GM19397 (cell line): ENCODE results near the gene ERVFRD-1.
A peak's percentile ranks its signal among the peaks of the same experiment; 100 is the strongest.

Source experiments
- ATAC-seq: cut with Tn5 transposase; IDR thresholded peaks from one replicate; pipeline ENCODE4 v1.9.1; 2021; ENCODE audit warnings: mild to moderate bottlenecking, moderate library complexity; ENCODE audit not compliant: unreplicated experiment

ERVFRD-1 gene, protein sequence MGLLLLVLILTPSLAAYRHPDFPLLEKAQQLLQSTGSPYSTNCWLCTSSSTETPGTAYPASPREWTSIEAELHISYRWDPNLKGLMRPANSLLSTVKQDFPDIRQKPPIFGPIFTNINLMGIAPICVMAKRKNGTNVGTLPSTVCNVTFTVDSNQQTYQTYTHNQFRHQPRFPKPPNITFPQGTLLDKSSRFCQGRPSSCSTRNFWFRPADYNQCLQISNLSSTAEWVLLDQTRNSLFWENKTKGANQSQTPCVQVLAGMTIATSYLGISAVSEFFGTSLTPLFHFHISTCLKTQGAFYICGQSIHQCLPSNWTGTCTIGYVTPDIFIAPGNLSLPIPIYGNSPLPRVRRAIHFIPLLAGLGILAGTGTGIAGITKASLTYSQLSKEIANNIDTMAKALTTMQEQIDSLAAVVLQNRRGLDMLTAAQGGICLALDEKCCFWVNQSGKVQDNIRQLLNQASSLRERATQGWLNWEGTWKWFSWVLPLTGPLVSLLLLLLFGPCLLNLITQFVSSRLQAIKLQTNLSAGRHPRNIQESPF

DNA sequence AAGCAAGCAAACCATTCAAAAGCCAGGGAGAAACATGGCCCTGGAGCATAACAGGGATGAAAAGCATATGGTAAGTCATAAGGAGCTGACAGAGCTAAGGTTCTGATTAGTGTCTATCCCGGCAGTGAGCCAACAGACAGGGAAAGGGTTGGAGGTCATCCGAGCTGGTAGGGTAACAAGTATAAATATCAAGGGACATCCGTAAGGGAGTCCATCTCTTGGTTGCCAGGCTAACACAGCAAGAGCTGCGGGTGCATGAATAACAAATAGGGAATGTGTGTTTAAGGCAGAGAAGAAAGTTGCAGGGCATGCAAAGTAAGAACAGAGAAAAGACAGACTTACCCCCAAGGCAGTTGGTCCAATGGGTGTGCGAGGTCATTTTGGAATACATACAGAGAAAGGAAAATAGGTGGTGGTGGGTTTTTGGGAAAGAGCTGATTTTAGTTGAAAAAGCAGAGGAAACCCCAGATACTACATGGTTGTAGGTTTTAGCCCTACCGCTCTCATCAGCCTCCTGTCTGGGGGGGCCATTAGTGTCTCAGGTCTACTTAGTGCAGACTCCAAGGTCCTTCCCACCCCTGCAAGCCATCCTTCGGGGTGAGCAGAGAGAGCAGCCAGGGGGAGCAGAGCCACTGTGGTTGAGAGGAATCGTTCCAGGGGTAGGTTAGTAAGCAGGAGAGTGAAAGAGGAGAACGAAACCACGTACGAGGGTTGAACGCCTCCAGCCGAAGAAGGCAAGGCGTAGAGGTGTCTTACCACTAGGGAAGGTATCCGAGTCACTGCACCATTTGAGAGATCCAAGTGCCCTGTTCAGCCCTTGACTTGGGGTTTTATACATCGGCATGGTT, at the start of gene ERVFRD-1:
Gene ERVFRD-1, minus strand, starts transcription at position 805 of the 848 bp plus-strand sequence. CDS start 6,415 bp downstream, outside the sequence.
- no peak for ATAC-seq

DNA sequence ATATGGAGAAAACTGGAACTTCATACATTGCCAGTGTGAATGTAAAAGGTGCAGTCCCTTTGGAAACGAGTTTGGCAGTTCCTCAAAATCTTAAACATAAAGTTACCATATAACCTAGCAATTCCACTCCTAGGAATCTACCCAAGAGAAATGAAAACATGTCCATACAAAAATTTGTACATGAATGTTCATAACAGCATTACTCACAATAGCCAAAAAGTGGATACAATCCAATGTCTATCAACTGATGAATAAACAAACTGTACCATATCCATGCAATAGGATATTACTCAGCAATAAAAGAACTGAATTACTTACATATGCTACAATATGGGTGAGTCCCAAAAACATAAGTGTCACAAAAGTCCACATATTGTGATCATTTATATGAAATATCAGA, 48.7 kb upstream of the ERVFRD-1 start:
- ATAC-seq, result no peak

DNA sequence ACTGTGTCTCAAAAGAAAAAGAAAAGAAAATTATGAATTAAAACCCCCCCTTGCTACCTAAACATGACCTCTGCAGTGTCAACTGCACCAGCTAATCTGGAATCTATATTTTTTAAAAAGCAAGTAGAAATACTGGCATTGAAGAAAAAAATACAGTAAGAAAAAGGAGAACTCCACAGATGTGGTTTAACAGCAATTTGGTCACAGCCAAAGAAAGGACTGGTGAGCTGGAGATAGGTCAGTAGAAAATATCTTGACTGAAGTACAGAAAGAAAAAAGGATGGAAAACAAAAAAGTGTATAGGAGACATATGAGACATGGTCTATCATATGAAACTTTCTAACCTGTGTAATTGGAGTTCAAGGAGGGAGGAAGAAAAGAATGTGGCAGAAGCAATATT, 44.1 kb upstream of the ERVFRD-1 start:
- no peak for ATAC-seq

DNA sequence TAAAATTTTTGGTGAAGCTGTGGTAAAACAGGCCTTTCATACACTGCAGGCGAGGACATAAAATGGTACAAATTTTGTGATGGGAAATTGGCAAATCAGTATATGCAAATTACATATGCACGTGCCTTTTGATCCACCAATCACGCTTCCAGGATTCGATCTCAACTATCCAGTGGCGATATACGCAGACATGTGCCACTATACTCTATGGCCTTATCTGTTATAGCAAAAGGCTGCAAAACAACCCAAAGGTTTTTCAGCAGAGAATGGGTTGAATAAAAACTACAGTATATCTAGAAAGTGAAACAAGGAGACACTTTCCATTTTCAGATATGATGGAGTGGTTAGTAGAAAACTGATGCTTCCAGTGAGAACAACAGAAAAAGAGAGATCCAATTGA, 41.9 kb upstream of the ERVFRD-1 start:
- ATAC-seq, result no peak

DNA sequence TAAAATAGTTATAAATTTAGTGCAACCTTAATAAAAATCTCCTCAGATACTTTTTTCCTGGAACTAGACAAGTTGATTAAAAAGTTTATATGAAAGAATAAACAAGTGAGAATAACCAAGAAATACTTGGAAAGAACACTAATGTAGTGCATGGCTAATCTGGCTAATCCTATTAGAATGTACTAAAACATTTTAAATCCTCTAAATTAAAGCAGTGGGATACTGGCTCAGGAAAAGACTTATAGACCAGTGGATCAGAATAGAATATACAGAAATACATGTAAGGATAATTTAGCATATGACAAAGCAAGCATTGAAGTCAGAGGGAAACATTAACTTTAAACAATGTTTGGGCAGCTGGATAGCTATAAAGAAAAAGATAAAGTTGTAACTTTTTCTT, 41.1 kb upstream of the ERVFRD-1 start:
- no peak for ATAC-seq

DNA sequence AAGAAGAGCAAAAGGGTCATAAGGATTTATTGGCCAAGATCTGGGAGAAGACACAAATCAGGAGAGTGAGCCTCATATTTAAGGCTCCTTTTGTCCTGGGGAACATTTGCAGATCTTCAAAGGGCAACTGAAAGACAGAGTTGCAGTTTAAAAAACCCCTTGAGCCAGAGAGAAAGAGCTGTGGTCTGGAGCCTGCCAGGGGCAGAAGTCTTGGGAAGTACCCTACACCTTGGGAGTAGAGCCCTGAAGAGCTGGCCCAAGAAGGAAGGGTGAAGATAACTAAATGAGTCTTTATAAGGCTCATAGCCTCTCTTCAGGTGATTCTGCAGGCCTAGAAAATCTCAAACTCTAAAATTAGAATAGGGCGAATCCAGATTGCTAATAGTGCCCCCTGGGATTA, 40.0 kb upstream of the ERVFRD-1 start:
- ATAC-seq, result no peak

DNA sequence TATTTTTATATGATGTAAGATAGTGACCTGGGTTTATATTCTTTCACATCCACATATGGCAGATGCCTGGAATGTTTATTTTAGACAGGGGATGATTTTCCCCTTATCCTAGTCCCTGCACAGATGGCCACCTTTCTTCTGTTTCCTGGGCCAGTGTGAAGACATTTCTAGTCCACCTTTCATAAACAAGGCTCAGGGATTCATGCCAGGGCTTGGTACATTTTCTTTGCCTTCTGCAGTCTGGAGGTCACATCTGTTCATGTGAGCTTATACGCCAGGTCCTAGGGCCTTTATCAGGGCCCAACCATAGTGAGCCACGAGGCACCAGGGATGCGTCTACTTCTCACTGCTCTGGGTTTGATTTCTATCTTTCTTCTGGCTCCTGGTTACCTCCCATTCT, 38.0 kb upstream of the ERVFRD-1 start:
- ATAC-seq, result no peak

DNA sequence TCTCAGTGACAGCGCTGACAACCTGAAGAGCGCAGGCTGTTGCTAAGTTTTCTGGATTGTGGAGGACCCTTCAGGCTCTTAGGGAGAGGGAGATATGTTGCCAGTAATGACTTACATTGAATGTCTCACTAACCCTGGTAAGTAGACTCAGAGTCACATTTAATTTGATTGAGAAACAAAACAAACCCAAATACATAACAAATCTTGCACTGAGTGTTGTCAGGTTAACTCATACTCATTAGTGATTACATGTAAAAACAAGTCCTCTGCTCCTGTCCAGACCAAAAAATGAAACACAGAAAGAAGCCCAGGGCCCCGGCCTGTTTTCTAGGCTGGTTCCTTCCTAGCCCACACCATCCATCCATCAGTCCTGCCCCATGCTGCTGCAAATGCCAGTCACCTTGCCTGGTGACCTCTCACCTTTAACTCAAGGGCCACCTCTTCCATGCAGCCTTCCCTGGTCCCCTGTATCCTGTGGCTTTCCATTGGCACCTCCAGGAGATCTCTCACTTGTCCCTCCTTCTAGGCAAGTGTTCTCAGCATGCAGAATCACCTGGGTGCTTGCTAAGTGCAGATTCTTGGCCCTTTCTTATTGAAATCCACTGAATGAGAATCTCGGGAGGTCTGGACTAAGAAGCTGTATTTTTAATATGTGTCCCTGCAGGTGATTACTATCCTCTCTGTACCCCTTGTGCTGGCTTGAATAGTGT, 34.7 kb upstream of the ERVFRD-1 start:
- no peak for ATAC-seq

DNA sequence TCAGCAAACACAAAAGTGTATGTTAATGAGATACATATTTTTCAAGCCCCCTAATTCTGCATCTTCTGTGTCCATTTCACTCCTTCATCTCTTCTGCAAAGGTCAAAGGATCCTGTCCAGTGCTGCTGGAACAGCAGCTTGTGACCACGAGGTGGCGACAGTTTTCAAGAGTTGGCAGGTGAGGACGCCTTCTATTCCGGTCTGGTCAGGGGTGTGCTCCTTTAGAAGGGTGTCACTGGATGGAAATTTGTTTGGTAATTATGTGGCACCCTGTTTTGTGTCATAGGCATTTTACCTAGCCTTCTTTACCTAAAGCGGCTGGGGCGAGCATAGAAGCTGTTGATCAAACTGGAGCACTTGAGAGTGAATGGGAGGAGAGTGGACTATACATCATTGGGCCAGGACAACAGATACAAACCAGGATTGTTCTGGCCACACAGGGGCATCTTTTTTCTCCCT, 32.9 kb upstream of the ERVFRD-1 start:
- ATAC-seq, result peak; percentile 77

DNA sequence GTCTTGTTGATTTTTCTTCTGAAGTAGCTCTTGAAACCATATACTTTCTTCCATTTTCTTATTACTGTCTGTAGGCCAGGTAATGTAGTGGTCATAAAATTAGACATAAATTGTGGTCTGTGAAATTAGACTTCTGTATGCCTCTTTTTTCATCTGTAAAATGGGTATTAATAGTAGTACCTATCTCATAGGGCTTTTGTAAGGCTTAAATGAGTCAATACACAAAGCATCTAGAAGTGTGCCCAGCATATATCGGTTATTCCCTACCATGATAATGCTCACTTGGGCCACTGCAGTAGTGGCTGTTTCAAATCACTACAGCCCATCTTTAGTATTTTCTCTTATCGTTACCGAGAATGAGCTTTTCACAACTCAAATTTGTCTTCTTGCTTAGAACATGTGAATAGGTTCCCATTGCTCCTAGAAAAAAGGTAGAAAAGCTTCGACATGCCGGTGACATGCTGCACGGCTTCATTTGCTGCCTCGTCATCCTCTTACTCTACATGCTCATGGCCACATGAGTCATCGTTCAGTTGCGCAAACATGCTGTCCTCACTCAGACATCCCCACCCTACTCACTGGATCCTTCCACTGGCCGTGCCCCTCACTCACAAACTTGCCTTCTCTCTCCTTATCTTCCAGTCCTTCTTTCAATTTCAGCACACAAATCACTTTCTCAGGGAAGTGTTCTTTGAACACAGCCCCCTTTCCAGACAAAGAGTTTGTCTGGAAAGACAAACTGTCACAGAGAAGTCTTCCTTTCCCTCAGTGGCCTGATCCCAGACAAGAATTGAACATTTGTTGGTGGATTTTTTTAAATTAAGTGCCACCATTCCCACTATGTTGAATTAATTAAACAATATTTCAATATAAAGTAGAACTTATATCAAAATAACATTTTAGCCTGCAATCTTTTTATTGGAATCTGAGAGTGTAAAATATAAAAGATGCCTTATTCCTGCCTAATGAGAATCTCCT, 32.2 kb upstream of the ERVFRD-1 start:
- no peak for ATAC-seq

DNA sequence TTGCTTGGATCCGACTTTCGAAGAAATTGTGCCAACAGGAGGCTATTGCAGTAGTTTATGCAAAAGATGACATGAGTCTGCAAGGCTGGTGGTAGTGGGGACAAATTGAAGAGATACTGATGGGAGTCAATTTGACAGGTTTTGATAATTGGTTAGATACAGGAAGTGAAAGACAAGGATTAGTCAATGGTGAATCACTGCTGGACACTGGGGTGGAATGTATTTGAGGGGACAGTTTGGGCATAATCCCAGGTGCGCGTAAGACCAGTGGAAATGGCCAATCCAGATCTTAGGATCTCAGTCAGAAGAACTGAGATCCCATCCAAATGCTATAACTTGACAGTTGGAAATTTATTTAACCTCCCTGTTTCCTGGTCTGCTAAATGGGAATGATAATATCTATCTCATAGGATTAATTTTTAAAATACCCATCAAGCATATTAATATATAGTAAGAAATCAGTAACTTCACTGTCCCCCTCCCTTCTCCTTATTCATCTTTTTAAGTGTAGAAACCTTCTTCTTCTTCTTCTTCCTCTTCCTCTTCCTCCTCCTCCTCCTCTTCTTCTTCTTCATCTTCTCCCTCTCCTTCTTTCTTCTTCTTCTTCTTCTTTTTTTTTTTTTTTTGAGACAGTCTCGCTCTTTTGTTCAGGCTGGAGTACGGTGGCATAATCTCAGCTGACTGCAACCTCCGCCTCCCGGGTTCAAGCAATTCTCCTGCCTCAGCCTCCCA, 30.9 kb upstream of the ERVFRD-1 start:
- no peak for ATAC-seq

DNA sequence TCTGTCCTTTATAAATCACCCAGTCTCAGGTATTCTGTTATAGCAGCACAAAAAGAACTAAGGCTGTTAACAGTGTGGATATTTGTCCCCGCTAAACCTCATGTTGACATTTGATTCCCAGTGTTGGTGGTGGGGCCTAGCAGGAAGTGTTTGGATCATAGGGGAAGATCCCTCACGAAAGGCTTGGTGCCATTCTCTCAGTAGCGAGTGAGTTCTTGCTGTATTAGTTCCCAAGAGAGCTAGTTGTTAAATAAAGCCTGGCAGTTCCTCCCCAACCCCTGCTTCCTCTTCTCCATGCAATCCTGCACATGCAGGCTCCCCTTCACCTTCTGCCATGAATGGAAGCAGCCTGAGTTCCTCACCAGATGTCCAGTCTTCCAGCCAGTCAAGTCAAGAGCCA, 29.8 kb upstream of the ERVFRD-1 start:
- no peak for ATAC-seq

DNA sequence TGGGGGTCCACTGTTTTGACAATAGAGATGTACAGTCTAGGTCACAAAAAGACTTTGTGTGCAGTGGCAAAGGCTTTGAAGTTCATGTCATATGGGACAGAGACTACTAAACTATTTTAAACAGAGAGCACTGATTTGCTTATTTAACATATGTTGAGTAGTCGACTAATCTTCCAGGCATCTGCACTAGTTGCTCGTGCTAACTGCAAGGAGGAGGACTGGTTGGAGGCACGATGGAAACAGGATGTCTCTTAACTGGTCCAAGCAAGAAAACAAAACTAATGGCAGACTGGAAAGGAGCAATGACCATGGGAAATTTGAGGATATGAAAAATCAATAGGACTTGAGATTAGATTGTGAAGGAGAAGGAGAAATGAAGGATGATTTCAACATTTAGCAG, 28.5 kb upstream of the ERVFRD-1 start:
- no peak for ATAC-seq

DNA sequence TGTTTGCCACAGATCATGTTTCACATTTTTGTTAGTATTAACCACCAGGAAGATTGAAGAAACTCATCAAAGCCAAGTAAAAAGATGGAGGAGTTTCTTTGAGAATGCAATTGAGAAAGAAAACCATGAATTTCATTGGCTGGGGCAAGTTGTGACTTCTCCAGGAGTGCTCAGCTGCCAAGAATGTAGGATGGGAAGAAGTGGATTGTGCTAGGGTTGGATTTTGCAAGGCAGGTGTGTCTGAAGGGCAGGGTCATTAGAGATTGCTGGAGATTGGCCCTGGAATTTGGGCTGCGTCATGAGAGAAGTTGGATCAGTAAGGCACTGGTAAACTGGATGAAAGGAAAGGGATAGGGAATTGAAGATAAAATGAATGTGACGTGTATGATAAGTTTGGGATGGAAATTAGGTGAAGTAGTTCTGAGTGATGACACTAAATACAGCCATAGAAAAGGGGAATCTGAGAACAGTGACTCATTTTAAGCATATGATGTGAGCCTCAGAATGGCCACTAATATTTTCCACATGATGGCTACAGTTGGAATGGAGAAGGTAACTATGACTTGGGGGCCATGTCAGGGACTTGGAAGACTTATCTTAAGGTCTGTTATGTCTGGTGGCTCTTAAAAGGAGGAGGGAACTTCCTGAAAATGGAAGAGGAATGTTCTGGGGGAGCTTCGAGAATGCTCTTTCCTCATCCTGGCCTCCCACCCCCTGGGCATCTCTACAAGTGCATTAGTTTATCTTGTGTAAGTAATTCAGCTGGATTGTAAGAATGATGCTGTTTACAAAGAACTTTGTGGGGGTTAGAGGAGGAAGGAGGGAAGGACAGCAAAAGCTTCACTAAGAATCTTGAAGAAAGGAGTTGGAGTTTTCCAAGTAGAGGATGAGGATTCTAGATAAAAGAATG, 27.8 kb upstream of the ERVFRD-1 start:
- ATAC-seq, result no peak

DNA sequence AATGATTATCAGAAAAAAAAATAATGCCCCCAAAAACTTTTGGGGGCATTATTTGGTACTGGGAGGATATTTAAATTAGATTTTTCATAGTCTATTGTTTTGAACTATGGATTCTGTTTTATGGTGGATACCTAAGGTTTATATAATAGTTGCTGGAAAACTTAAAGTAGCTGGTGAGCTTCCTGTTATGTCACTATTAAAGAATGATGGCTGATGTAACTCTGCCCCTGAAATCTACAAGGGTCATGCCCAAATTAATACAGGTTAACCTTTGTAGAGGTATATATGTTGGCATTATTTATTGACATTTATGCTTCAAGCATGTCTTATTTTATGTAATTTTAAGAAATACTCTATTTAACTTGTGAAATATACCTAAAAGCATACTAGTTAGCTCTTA, 25.3 kb upstream of the ERVFRD-1 start:
- no peak for ATAC-seq

DNA sequence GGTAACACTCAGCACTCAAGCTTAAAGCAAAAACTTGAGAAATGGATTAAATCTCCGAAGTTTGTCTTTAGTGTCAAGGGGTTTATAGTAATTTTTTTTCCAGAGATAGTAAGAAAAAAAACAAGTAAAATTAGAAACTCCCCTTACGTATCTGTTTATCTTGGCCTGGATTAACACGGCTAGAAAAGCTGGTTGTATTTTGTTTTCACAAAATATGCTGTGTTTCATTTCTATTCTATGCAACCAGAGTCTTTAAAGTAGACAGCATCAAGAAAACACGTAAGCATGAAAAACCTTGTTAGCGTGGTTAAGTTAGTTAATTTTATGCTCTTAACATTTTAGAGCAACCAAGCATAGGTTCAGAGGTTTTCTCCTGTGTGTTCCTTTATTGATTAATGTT, 21.8 kb upstream of the ERVFRD-1 start:
- no peak for ATAC-seq

DNA sequence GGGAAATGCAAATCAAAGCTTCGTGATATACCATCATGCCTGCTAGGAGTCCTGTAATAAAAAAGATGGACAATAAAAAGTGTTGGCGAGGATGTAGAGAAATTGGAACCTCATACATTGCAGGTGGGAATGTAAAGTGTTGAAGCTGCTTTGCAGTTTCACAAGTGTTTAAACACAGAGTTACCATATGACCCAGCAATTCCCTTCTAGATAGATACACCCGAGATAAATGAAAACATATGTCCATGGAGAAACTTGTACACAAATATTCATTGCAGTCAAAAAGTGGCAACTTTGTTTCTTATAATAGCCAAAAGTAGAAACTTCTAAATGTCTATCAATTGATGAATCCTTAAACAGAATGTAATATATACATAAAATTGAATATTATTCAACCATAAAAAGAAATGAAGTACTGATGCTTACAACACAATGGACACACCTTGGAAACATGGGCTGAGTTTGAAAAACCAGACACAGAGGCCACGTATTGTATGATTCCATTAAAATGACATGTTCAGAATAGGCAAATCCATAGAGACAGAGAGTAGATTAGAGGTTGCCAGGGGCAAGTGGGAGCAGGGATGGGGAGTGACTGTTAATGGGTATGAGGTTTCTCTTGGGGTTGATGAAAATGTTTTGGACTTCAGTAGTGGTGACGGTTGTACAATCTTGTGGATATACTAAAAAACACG, 20.8 kb upstream of the ERVFRD-1 start:
- no peak for ATAC-seq

DNA sequence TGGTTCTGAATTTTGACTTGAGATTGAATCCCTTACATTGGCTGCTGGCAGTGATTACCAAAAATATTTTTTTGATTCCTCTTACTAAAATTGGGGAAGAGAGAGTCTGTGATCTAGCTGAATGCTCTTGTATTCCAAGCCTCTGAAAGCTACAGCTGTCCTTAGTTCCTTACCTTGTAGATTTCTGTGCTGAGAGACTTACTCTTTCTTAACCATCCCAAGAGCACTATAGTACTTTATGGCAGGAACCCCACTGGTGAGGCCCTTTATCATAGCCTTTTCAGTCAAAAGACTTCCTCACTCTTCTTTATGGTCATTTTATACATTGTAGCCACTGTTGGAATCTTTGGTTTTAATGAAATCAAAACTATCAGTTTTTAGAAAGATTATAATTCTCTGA, 19.1 kb upstream of the ERVFRD-1 start:
- ATAC-seq, result no peak
